ENCODE results near the gene COL27A1. TPM values are rescaled to one million over a fixed set of nuclear protein-coding genes. Genes with fewer than 3 reads are reported as not detected.

The COL27A1 gene
- total and polyA plus RNA-seq, 2 experiments from 2014 or later = 10.5 to 18.0 TPM

- Mint-ChIP-seq H3K36me3 (ENCODE audit: low read depth) (peaks cover 67% of the 10 kb centered on the region), H3K27ac (no peak overlapping the region; the same call in 1 of the 2 replicates), H3K4me3 (no peak overlapping the region), H3K27me3 (ENCODE audit: insufficient read depth, low read depth, poor library complexity) (peaks cover 4% of the 10 kb centered on the region), H3K4me1 (no peaks in the 10 kb centered on the region), H3K9me3 (no peaks in the 10 kb centered on the region)
- no peak overlapping the region for H3K27ac ChIP-seq (ENCODE audit: low read depth)
- peaks cover 29% of the 10 kb centered on the region; the same call in 1 of the 2 replicates for H3K36me3 ChIP-seq (ENCODE audit: insufficient read depth)
- no peaks in the 10 kb centered on the region for H4K20me1 ChIP-seq (replicated peaks; ENCODE audit: insufficient read depth)
- H3K4me1 ChIP-seq (ENCODE audit: insufficient read depth) = no peaks in the 10 kb centered on the region
- H3F3A ChIP-seq (replicated peaks; ENCODE audit: low read depth) = no peaks in the 10 kb centered on the region
- no peak overlapping the region for H3K4me2 ChIP-seq
- DNase-seq (ENCODE audit: low spot score) = no peak
- TF ChIP-seq NANOG (IDR thresholded peaks at IDR 0.05; ENCODE audit: borderline replicate concordance) (no peak), CTCF (conservative IDR thresholded peaks at IDR 0.05; ENCODE audit: low read depth in 2 of 2) (no peak), ZNF114 (CRISPR knock-in tag; IDR thresholded peaks at IDR 0.05) (no peak), EZH2 (IDR thresholded peaks at IDR 0.05; ENCODE audit: low read depth, unreplicated experiment) (no peak), REST (IDR thresholded peaks at IDR 0.05; ENCODE audit: unreplicated experiment) (no peak), ETS1 (IDR thresholded peaks at IDR 0.05) (no peak), STAT1 (IDR thresholded peaks at IDR 0.05; ENCODE audit: unreplicated experiment) (no peak), ZNF462 (CRISPR knock-in tag; IDR thresholded peaks at IDR 0.05) (no peak), JUNB (IDR thresholded peaks at IDR 0.05; ENCODE audit: unreplicated experiment) (no peak), CREB1 (CRISPR knock-in tag; IDR thresholded peaks at IDR 0.05; ENCODE audit: low read depth) (no peak), EZH2phosphoT487 (IDR thresholded peaks at IDR 0.05; ENCODE audit: unreplicated experiment) (no peak), ZNF331 (CRISPR knock-in tag; IDR thresholded peaks at IDR 0.05; ENCODE audit: low read depth) (no peak), POLR2AphosphoS5 (IDR thresholded peaks at IDR 0.05; ENCODE audit: low read depth) (no peak)
- H3K9me2 ChIP-seq (ENCODE audit: insufficient read depth) = no peaks in the 10 kb centered on the region
- no peak for ATAC-seq
- H3K4me3 ChIP-seq = no peak overlapping the region
- H3K27me3 ChIP-seq (ENCODE audit: insufficient read depth) = no peaks in the 10 kb centered on the region
- no peak overlapping the region for H2AFZ ChIP-seq
- no peaks in the 10 kb centered on the region for H3K79me2 ChIP-seq (replicated peaks; ENCODE audit: insufficient read depth)
Measured at GRCh38 chr9:114356792-114357191, 201.5 kb downstream of the COL27A1 start.

All from GM23338 (cell line).